Glomerular visceral epithelial cell (primary cell): ENCODE results near the gene TLE6.
"Not testable (repeated sequence)": the region's sequence is repeated elsewhere in the genome, so short reads cannot be mapped to it uniquely, and the experiment has no call there.

Source experiments
- DNase-seq: peaks from one replicate; pipeline ENCODE4 v3.0.0-alpha.2; 2016; ENCODE audit errors: extremely low spot score

Gene TLE6

DNA sequence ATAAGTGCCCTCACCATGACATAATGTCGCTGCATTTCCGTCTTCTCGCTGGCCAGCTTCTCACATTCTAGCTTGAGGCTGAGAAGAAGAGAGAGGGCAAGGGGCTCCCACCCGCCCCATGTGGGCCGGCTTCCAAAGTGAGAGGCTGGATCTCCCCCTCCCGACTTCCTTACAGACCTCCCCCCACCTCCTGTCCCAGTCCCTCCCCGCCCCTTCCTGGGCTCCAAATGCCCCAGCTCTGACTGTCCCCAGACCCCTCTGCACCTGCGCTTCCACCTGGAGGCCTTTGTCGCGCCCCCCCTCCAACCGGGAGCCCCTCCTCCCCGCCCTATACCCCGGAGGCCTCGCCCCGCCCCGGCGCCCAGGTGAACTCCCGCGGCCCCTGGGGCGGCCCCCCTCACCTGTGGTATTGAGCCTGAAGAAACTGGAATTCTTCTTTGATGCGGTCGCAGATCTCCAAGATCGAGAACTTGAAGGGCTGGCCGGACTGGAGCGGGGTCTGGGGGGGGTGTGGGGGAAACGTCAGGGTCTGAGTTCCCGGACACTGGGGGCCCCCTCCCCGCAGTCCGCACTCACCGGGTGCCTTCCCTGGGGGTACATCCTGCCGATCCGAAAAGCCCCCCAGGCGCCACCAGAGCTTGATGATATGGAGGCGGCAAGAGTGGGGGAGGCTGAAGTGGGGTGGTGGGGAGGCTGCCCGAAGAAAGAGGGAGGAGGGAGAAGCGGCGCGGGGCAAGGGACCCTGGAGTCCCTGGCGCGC lies 51.1 kb downstream of the TLE6 start:
- no peak for DNase-seq

DNA sequence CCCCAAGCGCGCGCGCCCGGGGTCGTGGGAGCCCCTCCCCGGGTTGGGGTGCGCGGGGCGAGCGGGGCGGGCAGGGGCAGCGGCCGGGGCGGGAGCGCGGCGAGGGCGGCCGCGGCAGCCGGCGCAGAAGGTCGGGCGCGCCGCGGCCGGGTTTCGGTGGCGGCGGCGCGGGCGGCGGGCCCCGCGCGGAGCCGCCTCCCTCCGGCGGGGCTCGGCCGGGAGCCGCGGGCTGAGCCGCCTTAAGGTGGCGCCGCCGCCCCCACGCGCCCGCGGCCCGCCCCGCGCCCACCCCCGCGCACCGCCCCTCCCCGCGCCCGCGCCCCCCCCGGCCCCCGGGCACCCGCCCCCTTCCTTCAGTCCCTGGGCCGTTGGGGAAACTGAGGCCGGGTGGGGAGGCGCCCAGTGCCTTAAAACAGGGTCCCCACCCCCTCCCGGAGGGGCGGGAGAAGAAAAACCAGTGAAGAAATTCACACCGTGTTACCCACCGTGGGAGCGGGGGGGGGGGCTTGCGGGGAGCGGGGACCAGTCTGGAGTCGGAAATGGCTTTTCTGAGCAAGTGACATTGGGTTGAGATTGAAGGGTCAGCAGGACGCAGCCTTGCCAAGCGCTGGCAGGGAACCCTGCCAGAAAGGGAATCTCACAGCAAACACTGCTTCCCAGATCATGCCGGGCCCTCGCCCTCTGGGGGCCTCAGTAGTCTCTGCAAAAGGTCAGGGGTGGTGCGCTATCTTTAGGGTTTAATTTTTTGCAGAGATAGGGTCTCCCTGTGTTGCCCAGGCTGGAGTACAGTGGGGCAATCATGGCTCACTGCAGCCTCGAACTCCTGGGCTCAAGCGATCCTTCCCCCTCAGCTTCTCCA lies 51.9 kb downstream of the TLE6 start, which contains the start of gene TLE2:
TLE2 (minus strand) TSS at position 216 of the 859 bp plus-strand sequence. CDS start 376 bp downstream, outside the sequence.
- DNase-seq: no peak

DNA sequence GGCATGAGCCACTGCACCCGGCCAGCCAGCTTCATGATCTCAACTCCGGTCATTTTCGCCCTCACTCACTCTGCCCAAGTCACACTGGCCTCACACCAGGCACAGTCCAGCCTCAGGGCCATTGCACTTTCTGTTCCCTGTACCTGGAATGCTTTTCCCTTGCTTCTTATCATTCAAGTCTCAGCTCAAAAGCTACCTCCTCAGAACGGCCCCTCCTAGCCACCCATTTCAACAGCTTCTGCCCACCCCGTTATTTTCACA lies 54.2 kb downstream of the TLE6 start:
- DNase-seq: no peak

DNA sequence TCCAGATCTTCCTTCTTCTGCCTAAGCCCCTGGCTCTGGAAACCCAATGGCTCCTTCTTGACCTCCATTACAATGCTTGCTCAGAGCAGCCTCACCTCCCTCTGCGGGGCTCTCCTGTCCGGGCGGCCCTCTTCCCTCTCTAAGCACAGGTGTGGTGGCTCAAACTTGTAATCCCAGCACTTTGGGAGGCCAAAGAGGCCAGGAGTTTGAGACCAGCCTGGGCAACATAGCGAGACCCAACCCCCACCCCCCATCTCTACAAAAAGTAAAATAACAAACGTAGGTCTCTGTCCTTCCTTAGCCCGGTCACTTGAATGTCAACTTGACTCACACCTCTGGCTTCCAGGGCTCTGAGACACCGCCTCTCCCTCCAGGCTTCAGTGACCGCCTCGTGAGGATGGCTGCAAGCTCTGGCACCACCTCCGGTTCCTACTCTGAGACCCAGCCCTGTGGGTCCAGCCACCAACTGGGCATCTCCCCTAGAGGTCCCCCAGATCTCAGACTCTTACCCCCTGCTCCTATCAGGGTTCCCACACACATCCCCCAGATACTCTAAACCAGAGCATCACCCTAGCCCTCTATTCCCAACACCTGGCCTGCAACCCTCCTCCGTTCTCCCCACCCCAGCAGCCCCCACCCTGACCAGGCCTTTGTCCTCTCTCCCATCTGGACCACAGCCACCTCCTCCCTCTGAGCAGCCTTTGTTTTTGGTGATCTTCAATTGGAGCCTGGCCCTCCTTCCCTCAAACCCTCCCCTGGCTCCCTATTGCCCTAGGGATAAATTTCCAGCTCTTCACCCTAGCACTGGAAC lies 56.4 kb downstream of the TLE6 start:
- no peak for DNase-seq

DNA sequence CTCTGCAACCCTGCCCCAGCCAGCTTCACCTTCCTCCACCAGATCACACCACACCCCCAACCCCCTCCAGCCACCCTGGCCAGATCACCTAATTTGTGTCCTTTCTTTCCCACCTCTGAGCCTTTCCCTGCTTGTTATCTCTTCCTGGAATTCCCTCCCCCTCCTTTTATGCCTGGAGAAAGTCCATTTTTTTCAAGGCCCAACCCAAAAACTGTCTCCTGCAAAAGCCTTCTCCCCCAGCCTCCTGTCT lies 57.0 kb downstream of the TLE6 start:
- DNase-seq: no peak

DNA sequence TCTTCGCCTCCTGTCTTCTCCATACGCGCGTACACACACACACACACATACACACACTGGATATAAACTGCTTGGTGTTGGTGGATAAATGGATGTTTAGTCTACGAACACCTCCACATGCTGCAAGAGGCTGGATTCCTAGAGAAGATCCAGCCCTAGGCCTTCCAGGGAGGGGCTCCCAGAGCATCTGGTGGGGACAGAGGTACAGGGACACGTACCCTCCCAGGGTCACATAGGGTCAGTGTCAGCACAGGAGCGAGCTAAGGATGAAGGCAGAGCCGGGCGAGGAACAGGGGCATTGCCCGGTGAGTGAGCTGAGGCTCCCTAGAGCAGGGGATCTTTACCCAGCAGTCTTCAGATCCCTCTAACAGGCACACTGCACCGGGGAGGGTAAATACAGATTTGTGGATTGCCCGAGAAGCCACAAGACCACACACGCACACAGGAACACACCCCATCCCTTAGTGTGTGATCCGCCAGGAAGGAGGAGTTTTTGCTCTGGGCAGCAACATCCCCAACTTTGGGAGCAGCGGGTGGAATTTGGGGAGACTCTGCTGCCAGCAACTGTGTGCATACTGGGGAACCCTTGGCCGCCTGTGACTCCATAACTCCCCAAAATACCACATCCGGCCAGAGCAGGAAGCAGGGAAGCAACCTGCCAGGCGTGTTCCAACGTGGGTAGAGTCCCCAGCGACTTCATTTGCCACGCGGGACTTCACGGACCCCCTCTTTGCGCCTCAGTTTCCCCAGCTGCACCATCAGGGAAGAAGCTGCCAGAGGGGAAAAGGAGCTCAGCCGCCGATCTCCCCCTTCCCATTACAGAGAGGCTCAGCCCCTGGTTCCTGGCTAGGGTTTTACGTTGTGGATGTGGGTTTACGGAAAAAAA lies 57.5 kb downstream of the TLE6 start:
- DNase-seq: peak; percentile 49

DNA sequence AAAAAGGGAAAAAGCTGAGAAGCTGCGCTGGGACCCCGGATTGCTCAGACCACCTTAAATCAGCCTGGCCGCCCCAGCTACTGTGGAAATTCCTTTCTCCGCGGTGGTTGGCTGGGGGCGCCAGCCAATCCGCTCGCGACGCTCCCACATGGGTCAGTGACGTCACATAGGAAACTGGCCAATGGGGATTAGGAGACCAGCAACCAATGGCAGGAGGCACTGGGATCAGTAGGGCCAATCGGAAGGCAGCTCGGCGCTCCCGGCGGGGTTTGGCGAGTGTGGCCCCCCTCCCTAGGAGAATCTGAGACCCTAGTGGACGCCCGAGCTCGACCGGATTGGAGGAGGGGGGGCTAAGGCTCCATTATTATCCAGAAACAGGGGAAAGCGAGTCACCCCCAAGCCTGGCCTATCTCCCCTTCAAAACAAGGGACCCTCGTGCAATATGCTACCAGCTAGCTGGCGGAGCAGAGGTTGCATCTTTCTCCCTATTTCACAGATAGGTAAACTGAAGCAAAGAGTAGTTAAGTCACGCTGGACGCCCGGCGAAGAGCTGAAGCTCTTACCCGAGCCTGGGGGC lies 58.3 kb downstream of the TLE6 start:
- peak; percentile 99 for DNase-seq

DNA sequence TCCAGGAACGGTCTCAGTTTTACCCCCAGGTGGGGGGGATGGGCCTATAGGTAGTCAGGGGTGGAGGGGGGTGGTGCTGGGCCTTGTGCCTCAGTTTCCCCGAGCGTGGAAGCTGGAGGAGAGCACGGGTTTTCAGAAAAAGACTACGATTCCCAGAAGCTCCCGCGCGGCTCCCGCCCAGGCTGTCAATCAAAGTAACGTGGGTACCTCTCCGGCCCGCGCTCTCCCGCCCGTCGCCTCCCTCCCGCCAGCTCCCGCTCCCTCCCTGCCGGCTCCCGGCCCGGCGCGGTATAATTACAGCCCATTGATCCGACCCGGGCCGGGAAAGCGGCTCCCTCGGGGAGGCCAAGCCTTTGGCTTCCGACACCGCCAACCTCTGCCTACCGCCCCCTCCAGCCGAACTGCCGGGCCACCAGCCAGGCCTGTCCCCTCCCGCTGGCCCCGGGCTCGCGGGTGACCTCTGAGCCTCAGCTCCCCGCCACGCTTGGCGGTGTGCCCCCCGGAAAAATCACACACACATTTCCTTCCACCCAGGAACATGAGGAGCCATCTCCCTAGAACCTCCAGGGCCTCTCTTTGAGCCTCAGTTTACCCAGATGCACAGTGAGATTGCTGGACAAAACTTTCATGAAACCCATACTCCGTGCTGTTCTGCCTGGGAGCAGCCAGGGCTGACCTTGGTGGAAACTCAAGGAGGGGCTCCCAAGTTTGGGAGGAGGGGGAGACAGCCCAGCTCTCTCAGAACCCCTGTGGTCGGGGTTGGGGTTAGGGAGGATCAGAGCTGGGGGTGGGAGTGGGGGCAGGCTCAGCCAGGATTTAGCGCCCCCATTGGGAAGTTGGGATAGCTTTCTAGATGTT lies 59.0 kb downstream of the TLE6 start:
- DNase-seq: peak; percentile 90

DNA sequence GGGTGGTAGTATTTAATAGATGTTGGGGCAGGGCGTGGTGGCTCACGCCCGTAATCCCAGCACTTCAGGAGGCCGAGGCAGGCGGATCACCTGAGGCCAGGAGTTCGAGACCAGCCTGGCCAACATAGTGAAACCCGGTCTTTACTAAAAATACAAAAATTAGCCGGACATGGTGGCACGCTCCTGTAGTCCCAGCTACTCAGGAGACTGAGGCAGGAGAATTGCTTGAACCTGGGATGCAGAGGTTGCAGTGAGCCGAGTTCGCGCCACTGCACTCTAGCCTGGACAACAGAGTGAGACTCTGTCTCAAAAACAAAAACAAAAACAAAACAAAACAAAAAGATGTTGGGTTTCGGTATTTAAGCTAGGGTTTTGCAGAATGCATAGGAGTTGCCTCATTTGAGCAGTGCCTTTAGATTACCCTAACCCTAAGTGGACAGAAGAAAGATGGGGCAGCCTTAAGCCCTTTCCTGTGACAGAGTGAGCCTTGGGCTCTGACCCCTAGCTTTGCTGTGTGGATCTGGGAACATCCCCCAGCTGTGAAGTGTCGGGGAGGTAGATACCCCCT lies 59.7 kb downstream of the TLE6 start:
- DNase-seq: not testable (repeated sequence)

DNA sequence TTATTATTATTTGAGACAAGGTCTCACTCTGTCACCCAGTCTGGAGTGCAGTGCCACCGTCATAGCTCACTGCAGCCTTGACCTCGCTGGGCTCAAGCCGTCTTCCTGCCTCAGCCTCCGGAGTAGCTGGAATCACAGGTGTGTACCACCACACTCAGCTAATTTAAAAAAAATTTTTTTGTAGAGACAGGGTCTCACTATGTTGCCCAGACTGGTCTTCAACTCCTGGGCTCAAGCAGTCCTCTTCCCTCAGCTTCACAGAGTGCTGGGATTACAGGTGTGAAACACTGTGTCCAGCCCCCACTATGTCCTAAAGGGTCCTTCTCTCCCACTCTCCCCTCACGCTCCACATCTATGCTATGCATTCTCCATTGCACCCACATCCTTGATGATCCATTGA lies 60.9 kb downstream of the TLE6 start:
- DNase-seq: no peak

DNA sequence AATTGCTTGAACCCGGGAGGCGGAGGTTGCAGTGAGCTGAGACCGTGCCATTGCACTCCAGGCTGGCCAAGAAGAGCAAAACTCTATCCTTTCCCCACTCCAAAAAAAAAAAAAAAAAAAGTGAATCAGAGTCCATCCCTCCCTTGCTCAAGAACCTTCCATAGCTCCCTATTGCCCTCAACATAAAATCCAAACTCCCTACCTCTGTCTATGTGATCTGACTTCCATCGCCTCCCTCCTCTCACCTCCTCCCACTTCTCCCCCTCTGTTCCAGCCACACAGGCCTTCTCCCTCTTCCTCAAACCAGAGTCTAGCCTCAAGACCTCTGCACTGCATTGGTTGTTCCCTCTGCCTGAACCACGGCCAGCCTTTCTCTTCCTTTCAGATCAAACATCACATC lies 61.8 kb downstream of the TLE6 start:
- no peak for DNase-seq

DNA sequence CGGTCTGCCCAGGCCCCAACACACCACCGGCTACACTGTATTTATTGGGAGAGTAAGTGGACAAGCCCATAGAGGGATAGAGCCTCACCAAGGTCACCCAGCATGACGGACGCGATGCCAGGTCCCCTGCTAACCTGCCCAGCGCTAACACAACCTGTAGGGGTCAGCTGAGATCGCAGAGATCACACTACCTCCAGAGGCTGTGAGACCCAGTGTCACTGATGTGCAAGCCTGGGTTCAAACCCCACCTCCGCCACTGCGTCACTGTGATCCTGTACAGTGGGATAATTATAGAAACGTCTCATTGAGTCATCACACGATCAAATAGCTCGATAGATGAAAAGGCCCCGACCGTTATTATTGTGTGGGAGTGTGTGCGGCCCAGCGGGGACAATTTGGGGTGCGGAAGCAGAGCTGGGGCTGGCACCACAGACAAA lies 62.3 kb downstream of the TLE6 start:
- DNase-seq: no peak

DNA sequence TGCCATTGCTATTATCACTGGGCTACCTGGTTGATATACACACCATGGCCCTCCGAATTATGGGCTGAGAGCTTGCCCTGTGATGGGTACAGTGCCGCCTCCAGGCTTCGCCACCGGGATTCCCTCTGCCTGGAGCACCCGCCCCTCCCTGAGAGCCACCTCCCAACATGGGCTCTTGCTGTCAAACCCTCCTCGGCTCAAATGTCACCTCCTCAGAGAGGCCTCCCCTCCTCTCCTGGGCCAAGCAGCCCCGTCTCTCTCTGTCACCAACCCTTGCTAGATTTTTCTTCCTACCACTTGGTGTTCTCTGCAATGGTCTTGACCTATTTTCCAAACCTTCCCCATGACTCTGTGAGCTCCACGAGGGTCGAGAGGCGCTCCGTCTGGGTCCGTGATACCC lies 64.0 kb downstream of the TLE6 start:
- DNase-seq: no peak

DNA sequence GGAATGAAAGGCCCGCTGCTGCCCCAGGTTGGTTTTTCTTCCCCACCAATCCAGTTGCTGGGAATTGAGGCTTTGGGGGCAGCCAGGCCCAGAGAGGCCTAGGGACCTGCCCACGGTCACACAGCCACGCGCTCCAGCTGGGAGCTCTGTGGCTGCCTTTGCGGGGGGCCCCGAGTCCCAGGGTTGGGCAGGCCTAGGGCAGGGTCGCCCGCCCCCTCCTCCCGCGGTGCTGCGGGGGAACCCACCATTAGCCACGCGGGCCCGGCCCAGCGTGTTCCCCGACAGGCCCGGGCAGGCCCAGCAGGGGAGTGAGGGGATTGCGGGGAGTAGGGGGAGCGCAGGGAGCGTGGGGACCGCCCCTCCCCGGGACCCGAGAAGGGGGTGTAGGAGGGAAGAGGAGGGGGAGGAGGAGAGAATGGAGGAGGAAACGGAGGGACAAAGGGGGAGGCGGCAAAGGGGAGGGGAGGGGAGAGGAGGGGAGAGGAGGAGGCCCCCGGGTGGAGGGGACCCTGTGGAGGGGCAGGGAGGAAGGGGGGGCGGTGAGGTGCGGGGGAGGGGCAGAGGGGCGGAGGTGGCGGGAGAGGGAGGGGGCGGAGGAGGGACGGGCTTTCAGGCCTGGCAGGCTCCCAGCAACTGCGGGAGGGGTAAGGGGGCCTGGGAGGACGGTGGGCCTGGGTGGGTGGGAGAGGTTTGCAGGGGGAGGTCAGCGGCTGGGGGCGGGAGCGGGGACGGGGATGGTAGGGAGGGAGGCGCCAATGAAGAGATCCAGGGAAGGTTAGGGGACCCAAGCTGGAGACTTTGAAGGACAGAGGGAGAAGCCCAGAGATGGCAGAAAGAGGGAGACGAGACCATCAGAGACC lies 64.6 kb downstream of the TLE6 start:
- DNase-seq: no peak

DNA sequence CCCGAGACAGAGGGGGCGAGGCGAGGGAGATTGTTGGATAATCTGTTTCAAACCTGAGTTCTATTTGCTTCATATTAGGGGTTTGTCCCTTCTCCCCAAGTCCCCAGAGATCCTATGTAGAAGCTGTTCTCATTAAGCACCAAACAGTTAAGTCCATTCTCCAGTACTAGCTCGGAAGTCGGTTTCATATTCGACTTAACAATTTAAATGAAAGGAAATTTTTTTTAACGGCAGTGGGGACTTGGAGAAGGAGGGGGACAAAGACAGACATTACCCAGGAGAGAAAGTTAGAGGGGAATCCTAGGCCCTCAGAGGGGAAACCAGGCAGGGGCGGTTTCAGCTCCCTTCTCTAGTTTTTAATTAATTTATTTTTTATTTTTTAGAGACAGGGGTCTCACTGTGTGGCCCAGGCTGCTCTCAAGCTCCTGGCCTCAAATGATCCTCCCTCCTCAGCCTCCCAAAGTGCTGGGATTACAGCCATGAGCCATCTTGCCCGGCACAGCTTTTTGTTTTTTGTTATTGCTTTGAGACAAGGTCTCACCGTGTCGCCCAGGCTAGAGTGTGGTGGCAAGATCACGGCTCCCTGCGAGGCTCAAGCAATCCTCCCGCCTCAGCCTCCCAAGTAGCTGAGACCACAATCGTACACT lies 65.4 kb downstream of the TLE6 start:
- no peak for DNase-seq
